HG02870 (cell line): ENCODE measurements around the gene AHNAK2.

Experiments
- ATAC-seq: cut with Tn5 transposase; IDR thresholded peaks from one replicate; pipeline ENCODE4 v1.9.1; 2021; ENCODE audit warnings: mild to moderate bottlenecking, moderate library complexity; ENCODE audit not compliant: unreplicated experiment

The AHNAK2 gene

GRCh38 chr14:104940526-104941150 lies 37.5 kb downstream of the AHNAK2 start:
- ATAC-seq = no peak

GRCh38 chr14:104939666-104940410 lies 38.3 kb downstream of the AHNAK2 start:
- no peak for ATAC-seq

- ATAC-seq = no peak
Observed at GRCh38 chr14:104938960-104939359, 39.2 kb downstream of the AHNAK2 start.

GRCh38 chr14:104938436-104938835 lies 39.7 kb downstream of the AHNAK2 start:
- ATAC-seq = no peak

- ATAC-seq = no peak
Observed at GRCh38 chr14:104937694-104938365, 40.3 kb downstream of the AHNAK2 start.

- no peak for ATAC-seq
Observed at GRCh38 chr14:104937161-104937560, 41.0 kb downstream of the AHNAK2 start.

GRCh38 chr14:104936361-104937155 lies 41.6 kb downstream of the AHNAK2 start:
- ATAC-seq = no peak

- ATAC-seq = no peak
Observed at GRCh38 chr14:104935955-104936354, 42.2 kb downstream of the AHNAK2 start.

GRCh38 chr14:104935026-104935650 lies 43.0 kb downstream of the AHNAK2 start:
- no peak for ATAC-seq

GRCh38 chr14:104933746-104934733 lies 44.1 kb downstream of the AHNAK2 start:
- ATAC-seq = no peak

- no peak for ATAC-seq
Observed at GRCh38 chr14:104932676-104933631, 45.2 kb downstream of the AHNAK2 start.

GRCh38 chr14:104931771-104932675 lies 46.2 kb downstream of the AHNAK2 start:
- ATAC-seq = no peak

GRCh38 chr14:104931304-104931770 lies 46.8 kb downstream of the AHNAK2 start:
- no peak for ATAC-seq

- ATAC-seq = no peak
Observed at GRCh38 chr14:104930526-104931303, 47.5 kb downstream of the AHNAK2 start.

- ATAC-seq = no peak
Observed at GRCh38 chr14:104929268-104930230, 48.6 kb downstream of the AHNAK2 start.
